SU-DHL-6 (cell line): Measurements from ENCODE around the gene SHROOM1.

Experiments
- H2AFZ ChIP-seq: fragments of 200-600 bp; sonication (generic); 2 replicates; pipeline ENCODE4 v1.6.1; 2014; ENCODE audit warnings: low read depth, mild to moderate bottlenecking, moderate library complexity, mixed read lengths, antibody characterized with exemption, low read length; ENCODE audit not compliant: severe bottlenecking
- H3F3A ChIP-seq: fragments of 200-600 bp; shearing (Covaris generic); 2 replicates; pipeline ENCODE4 v1.6.0; 2016; ENCODE audit warnings: antibody characterized with exemption, mild to moderate bottlenecking; ENCODE audit not compliant: insufficient read depth
- H3K27ac ChIP-seq: fragments of 200-600 bp; sonication (generic); 2 replicates; pipeline ENCODE4 v1.5.1; 2016; ENCODE audit warnings: low read depth, mild to moderate bottlenecking, low read length, moderate library complexity, mixed read lengths
- H3K27me3 ChIP-seq: fragments of 200-600 bp; sonication (generic), shearing (Covaris generic); 2 replicates; pipeline ENCODE4 v1.6.0; 2014; ENCODE audit warnings: mild to moderate bottlenecking, low read length
- H3K36me3 ChIP-seq: fragments of 200-600 bp; sonication (generic); 2 replicates; pipeline ENCODE4 v1.6.1; 2014; ENCODE audit warnings: mild to moderate bottlenecking, low read length, mixed read lengths
- H3K4me2 ChIP-seq: fragments of 300-600, 200-600 bp; shearing (Covaris generic), sonication (generic); 2 replicates; pipeline ENCODE4 v1.6.0; 2014; ENCODE audit warnings: low read length, low read depth, mild to moderate bottlenecking; ENCODE audit not compliant: poor library complexity, severe bottlenecking
- H3K4me3 ChIP-seq: fragments of 200-600 bp; sonication (generic); 2 replicates; pipeline ENCODE4 v1.5.1; 2014; ENCODE audit warnings: antibody characterized with exemption, low read length, mild to moderate bottlenecking, mixed read lengths; ENCODE audit not compliant: insufficient read depth, poor library complexity, severe bottlenecking
- H3K79me2 ChIP-seq: fragments of 200-600 bp; sonication (generic); 2 replicates; pipeline ENCODE4 v1.6.1; 2014; ENCODE audit warnings: mild to moderate bottlenecking, low read length, moderate library complexity; ENCODE audit not compliant: insufficient read depth
- H3K9ac ChIP-seq: fragments of 200-600 bp; sonication (generic); 2 replicates; pipeline ENCODE4 v1.7.0; 2014; ENCODE audit warnings: mild to moderate bottlenecking, low read length
- H3K9me2 ChIP-seq: fragments of 200-600 bp; sonication (generic); replicated peaks from 2 replicates; pipeline ENCODE4 v1.6.1; 2014; ENCODE audit warnings: low read length; ENCODE audit not compliant: insufficient read depth
- H3K9me3 ChIP-seq: fragments of 200-600 bp; sonication (generic); 2 replicates; pipeline ENCODE4 v1.6.1; 2014; ENCODE audit warnings: low read length, mixed read lengths; ENCODE audit not compliant: insufficient read depth
- H4K20me1 ChIP-seq: fragments of 200-600 bp; sonication (generic); 2 replicates; pipeline ENCODE4 v1.6.1; 2014; ENCODE audit warnings: low read depth, mild to moderate bottlenecking, antibody characterized with exemption, low read length, moderate library complexity, mixed read lengths
- CTCF ChIP-seq: fragments of 200-600 bp; sonication (generic); IDR thresholded peaks from one replicate; pipeline ENCODE4 v1.5.1; 2017; ENCODE audit warnings: antibody characterized with exemption, mild to moderate bottlenecking, low read length, moderate library complexity; ENCODE audit not compliant: insufficient read depth, poor library complexity, severe bottlenecking
- EZH2phosphoT487 ChIP-seq: fragments of 200-600 bp; sonication (generic), shearing (Covaris generic); conservative IDR thresholded peaks from 2 replicates; pipeline ENCODE4 v1.6.1; 2018; ENCODE audit warnings: mild to moderate bottlenecking, antibody characterized with exemption, low read length, moderate library complexity, mixed read lengths

The SHROOM1 gene

GRCh38 chr5:132848270-132848669 is 17.8 kb upstream of the SHROOM1 start:
- Histone ChIP-seq H3K9me3 (no peaks in the 10 kb centered on the region), H3K36me3 (no peaks in the 10 kb centered on the region), H3K4me2 (no peak overlapping the region), H2AFZ (no peak overlapping the region), H3K9ac (no peak overlapping the region), H4K20me1 (no peaks in the 10 kb centered on the region), H3K27me3 (no peaks in the 10 kb centered on the region), H3K79me2 (no peaks in the 10 kb centered on the region), H3K9me2 (no peaks in the 10 kb centered on the region), H3F3A (no peaks in the 10 kb centered on the region), H3K4me3 (no peak overlapping the region), H3K27ac (no peak overlapping the region)
- TF ChIP-seq CTCF, result no peak
- no peak for TF ChIP-seq EZH2phosphoT487

- Histone ChIP-seq H3K9ac (no peak overlapping the region), H3K4me3 (no peak overlapping the region), H3K4me2 (no peak overlapping the region), H3K36me3 (no peaks in the 10 kb centered on the region), H3K27ac (no peak overlapping the region), H4K20me1 (no peaks in the 10 kb centered on the region), H3K9me3 (no peaks in the 10 kb centered on the region), H2AFZ (no peak overlapping the region), H3K79me2 (no peaks in the 10 kb centered on the region), H3K9me2 (no peaks in the 10 kb centered on the region), H3K27me3 (no peaks in the 10 kb centered on the region), H3F3A (no peaks in the 10 kb centered on the region)
- no peak for TF ChIP-seq CTCF
- no peak for TF ChIP-seq EZH2phosphoT487
These were observed 10.9 kb upstream of the SHROOM1 start for GRCh38 chr5:132841305-132841704.

GRCh38 chr5:132840896-132841295 is 10.4 kb upstream of the SHROOM1 start:
- Histone ChIP-seq H3K79me2 (no peaks in the 10 kb centered on the region), H3K27ac (no peak overlapping the region), H3K9me3 (no peaks in the 10 kb centered on the region), H3K9me2 (no peaks in the 10 kb centered on the region), H3F3A (no peaks in the 10 kb centered on the region), H3K36me3 (no peaks in the 10 kb centered on the region), H4K20me1 (no peaks in the 10 kb centered on the region), H3K27me3 (no peaks in the 10 kb centered on the region), H2AFZ (no peak overlapping the region), H3K4me2 (no peak overlapping the region), H3K4me3 (no peak overlapping the region), H3K9ac (no peak overlapping the region)
- no peak for TF ChIP-seq EZH2phosphoT487
- TF ChIP-seq CTCF, result no peak
